Endothelial cell of umbilical vein (primary cell): ENCODE measurements around the gene NBEAL1. TPM values are rescaled to one million over a fixed set of nuclear protein-coding genes. Genes with fewer than 3 reads are reported as not detected.

Source experiments
- BruUV-seq: library from RNA; stranded (reverse); fragments of 400-500 nt; replicated peaks from 2 replicates; lab custom pipeline; 2021; lab: Mats Ljungman, UMichigan
- CTCF ChIA-PET: fragments of 300-600, 350-600 bp; sonication (Branson Sonifier 250); formaldehyde crosslinking; loops from one replicate; lab custom pipeline; 2021; ENCODE audit warnings: antibody characterized with exemption, inconsistent platforms; lab: Charles Lee
- POLR2A ChIA-PET: fragments of 300-600, 350-600 bp; sonication (Branson Sonifier 250); formaldehyde crosslinking; loops from one replicate; lab custom pipeline; 2021; ENCODE audit warnings: antibody characterized with exemption, inconsistent platforms; lab: Charles Lee
- DNase-seq: peaks from one replicate; pipeline ENCODE4 v3.0.0-alpha.2; 2011; ENCODE audit warnings: low read depth, low spot score
- FAIRE-seq: peaks from 2 replicates; lab custom pipeline; 2011; peaks lifted over from hg19 to GRCh38; lab: Jason Lieb, UNC
- H2AFZ ChIP-seq: 2 replicates; pipeline ENCODE4 v1.6.0; 2012; ENCODE audit warnings: low read depth, low read length, control low read depth, inconsistent platforms
- H3K27ac ChIP-seq: 2 replicates; pipeline ENCODE4 v1.5.1; 2011; ENCODE audit warnings: low read depth, mild to moderate bottlenecking, control low read depth, low read length, moderate library complexity; ENCODE audit not compliant: insufficient read depth
- H3K27me3 ChIP-seq, 2 experiments: 2 replicates each; pipeline versions ENCODE4 v1.6.0 to v1.6.1; 2011; ENCODE audit warnings: low read length in 2 of 2, mixed read lengths in 1 of 2; ENCODE audit not compliant: control insufficient read depth in 2 of 2, insufficient read depth in 2 of 2
- H3K36me3 ChIP-seq, 2 experiments: 2 replicates in 1 of 2; 3 replicates in 1 of 2; pipeline ENCODE4 v1.5.1; 2011; ENCODE audit warnings: low read length in 2 of 2, mild to moderate bottlenecking in 1 of 2, moderate library complexity in 1 of 2; ENCODE audit not compliant: control insufficient read depth in 2 of 2, insufficient read depth in 2 of 2; ENCODE audit errors: extremely low read depth in 1 of 2
- H3K4me1 ChIP-seq: 3 replicates; pipeline ENCODE4 v1.5.1; 2011; ENCODE audit warnings: mild to moderate bottlenecking, low read length; ENCODE audit not compliant: control insufficient read depth, insufficient read depth; ENCODE audit errors: extremely low read depth
- H3K4me2 ChIP-seq: 2 replicates; pipeline ENCODE4 v1.6.1; 2011; ENCODE audit warnings: low read length, control low read depth, mixed read lengths; ENCODE audit not compliant: insufficient read depth
- H3K4me3 ChIP-seq, 3 experiments: fragments of 200-600 bp in 1 of 3; sonication (generic), shearing (Covaris generic) in 1 of 3; replicated peaks in 1 of 3; 2 replicates each; pipeline ENCODE4 v1.5.1; 2011 to 2016; ENCODE audit warnings: control low read depth in 3 of 3, low read length in 3 of 3, mild to moderate bottlenecking in 2 of 3, inconsistent platforms in 1 of 3, low read depth in 1 of 3, moderate library complexity in 1 of 3; ENCODE audit not compliant: insufficient read depth in 1 of 3
- H3K79me2 ChIP-seq: 2 replicates; pipeline ENCODE4 v1.6.0; 2012; ENCODE audit warnings: low read length, inconsistent platforms; ENCODE audit not compliant: control insufficient read depth, insufficient read depth
- H3K9ac ChIP-seq: replicated peaks from 2 replicates; pipeline ENCODE3; 2011; ENCODE audit warnings: low read length, control low read depth; ENCODE audit not compliant: insufficient read depth; ENCODE audit errors: extremely low read depth
- H3K9me1 ChIP-seq: replicated peaks from 3 replicates; pipeline ENCODE4 v1.6.0; 2011; ENCODE audit warnings: mild to moderate bottlenecking, low read length; ENCODE audit not compliant: control insufficient read depth, insufficient read depth; ENCODE audit errors: extremely low read depth
- H3K9me3 ChIP-seq: replicated peaks from 2 replicates; pipeline ENCODE4 v1.5.1; 2012; ENCODE audit warnings: low read length, inconsistent platforms; ENCODE audit not compliant: control insufficient read depth, insufficient read depth
- H4K20me1 ChIP-seq: replicated peaks from 2 replicates; pipeline ENCODE3; 2011; ENCODE audit warnings: mild to moderate bottlenecking, low read length; ENCODE audit not compliant: control insufficient read depth, insufficient read depth; ENCODE audit errors: extremely low read depth
- EZH2 ChIP-seq: IDR thresholded peaks from 2 replicates; pipeline ENCODE4 v1.6.1; 2012; ENCODE audit warnings: borderline replicate concordance, low read depth, mild to moderate bottlenecking, moderate library complexity, low read length, inconsistent platforms; ENCODE audit not compliant: severe bottlenecking
- FOS ChIP-seq: IDR thresholded peaks from 2 replicates; pipeline ENCODE4 v1.6.1; 2011; ENCODE audit warnings: mild to moderate bottlenecking, low read length, moderate library complexity, borderline replicate concordance; ENCODE audit not compliant: insufficient read depth
- GATA2 ChIP-seq: IDR thresholded peaks from 2 replicates; pipeline ENCODE4 v1.7.0; 2011; ENCODE audit warnings: low read depth, mild to moderate bottlenecking, moderate library complexity, mixed read lengths, low read length; ENCODE audit not compliant: insufficient read length, insufficient read depth
- JUN ChIP-seq: IDR thresholded peaks from 2 replicates; pipeline ENCODE4 v1.6.1; 2011; ENCODE audit warnings: borderline replicate concordance, low read depth; ENCODE audit not compliant: insufficient read length, insufficient read depth
- MYC ChIP-seq: IDR thresholded peaks from one replicate; pipeline ENCODE4 v1.6.1; 2011; ENCODE audit warnings: mild to moderate bottlenecking, low read depth, low read length
- POLR2A ChIP-seq: IDR thresholded peaks from 2 replicates; pipeline ENCODE4 v1.6.1; 2012; ENCODE audit warnings: low read depth, mild to moderate bottlenecking, control low read depth, low read length
- POLR2AphosphoS5 ChIP-seq: IDR thresholded peaks from 2 replicates; pipeline ENCODE4 v1.6.1; 2012; ENCODE audit warnings: low read depth, mild to moderate bottlenecking, control low read depth, low read length, moderate library complexity; ENCODE audit not compliant: insufficient read depth
- dilution Hi-C: fragments of 300-500 bp; cut with MboI; formaldehyde crosslinking; loops from one replicate; pipeline ENCODE4 v1.15.0; 2019; ENCODE audit warnings: low sequenced_read_pairs; ENCODE audit not compliant: extremely low pct_ligation_motif_present
- intact Hi-C: fragments of 100-400 bp; cut with micrococcal nuclease; formaldehyde crosslinking; loops from one replicate; pipeline ENCODE4 v1.10.0; 2022
- polyA plus RNA-seq, 4 experiments: library from polyadenylated mRNA; depleted of rRNA in 3 of 4; stranded (reverse) in 3 of 4; unstranded in 1 of 4; fragments of >200 nt; gene quantifications; 2 replicates each; pipeline versions ENCODE4 v1.2.1 to v1.2.3, GENCODE V29; 2011 to 2012; ENCODE audit warnings: missing spikeins in 1 of 4
- total RNA-seq: library from RNA; stranded (reverse); gene quantifications from 2 replicates; pipeline ENCODE4 v1.2.3, GENCODE V29; 2021
- TF ChIP-seq, protein P1 (sequence below), 2 donors: IDR thresholded peaks; 1 replicate in 1 of 2; 2 replicates in 1 of 2; pipeline ENCODE4 v1.5.1; 2011; ENCODE audit warnings: low read length in 2 of 2, mild to moderate bottlenecking in 2 of 2, moderate library complexity in 2 of 2, control low read depth in 1 of 2, inconsistent platforms in 1 of 2, low read depth in 1 of 2; ENCODE audit not compliant: insufficient read depth in 1 of 2; ENCODE audit errors: extremely low read depth in 1 of 2
- TF ChIP-seq, protein P2 (sequence below): IDR thresholded peaks from 2 replicates; pipeline ENCODE4 v1.6.1; 2011; ENCODE audit not compliant: insufficient read depth, insufficient read length

The NBEAL1 gene
- total and polyA plus RNA-seq, 2 donors (not counting 3 experiments of a cell fraction or from before 2014, with no cell fraction given), result 2.1 to 23.3 TPM

DNA sequence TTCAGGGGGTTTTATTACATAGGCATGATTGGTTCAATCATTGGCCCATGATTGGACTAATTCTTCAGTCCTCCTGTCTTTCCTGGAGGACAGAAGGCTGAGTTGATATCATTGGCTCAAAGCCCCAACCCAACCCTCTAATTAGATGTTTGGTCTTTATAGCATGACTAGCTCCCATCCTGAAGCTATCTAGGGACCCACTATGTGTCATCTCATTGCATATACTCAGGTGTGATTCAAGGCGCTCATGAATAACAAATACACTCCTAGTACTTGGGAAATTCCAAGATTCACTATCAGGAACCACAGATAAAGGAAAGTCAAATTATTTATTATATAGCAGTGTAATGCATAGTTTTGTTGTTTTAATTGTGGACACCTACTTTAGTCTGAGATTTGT is 24.9 kb upstream of the NBEAL1 start:
- no peaks in the 10 kb centered on the region for H3K4me1 ChIP-seq
- H3K79me2 ChIP-seq, result no peaks in the 10 kb centered on the region
- ChIA-PET CTCF (interaction anchor here (1.1 kb wide), 1 partner anchor 11 kb away, joined by 3 read pairs; no protein-coding TSS in a partner anchor), POLR2A (no interaction called here)
- no peak overlapping the region for H3K9ac ChIP-seq
- H4K20me1 ChIP-seq, result no peaks in the 10 kb centered on the region
- H2AFZ ChIP-seq, result no peak overlapping the region
- dilution Hi-C loops, result no loop called here
- H3K9me3 ChIP-seq, result no peaks in the 10 kb centered on the region
- no peak overlapping the region for H3K27ac ChIP-seq
- FAIRE-seq (no peak), DNase-seq (no peak)
- H3K27me3 ChIP-seq, result no peaks in the 10 kb centered on the region
- H3K4me3 ChIP-seq, result no peak overlapping the region
- TF ChIP-seq EZH2, result no peak
- TF ChIP-seq, protein P1, sequence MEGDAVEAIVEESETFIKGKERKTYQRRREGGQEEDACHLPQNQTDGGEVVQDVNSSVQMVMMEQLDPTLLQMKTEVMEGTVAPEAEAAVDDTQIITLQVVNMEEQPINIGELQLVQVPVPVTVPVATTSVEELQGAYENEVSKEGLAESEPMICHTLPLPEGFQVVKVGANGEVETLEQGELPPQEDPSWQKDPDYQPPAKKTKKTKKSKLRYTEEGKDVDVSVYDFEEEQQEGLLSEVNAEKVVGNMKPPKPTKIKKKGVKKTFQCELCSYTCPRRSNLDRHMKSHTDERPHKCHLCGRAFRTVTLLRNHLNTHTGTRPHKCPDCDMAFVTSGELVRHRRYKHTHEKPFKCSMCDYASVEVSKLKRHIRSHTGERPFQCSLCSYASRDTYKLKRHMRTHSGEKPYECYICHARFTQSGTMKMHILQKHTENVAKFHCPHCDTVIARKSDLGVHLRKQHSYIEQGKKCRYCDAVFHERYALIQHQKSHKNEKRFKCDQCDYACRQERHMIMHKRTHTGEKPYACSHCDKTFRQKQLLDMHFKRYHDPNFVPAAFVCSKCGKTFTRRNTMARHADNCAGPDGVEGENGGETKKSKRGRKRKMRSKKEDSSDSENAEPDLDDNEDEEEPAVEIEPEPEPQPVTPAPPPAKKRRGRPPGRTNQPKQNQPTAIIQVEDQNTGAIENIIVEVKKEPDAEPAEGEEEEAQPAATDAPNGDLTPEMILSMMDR (IDR thresholded peaks at IDR 0.05; ENCODE audit: extremely low read depth in 1 of 2, insufficient read depth in 1 of 2, low read depth in 1 of 2, low read length in 2 of 2), result no peak
- TF ChIP-seq JUN, result no peak
- TF ChIP-seq POLR2A, result no peak
- no peak for TF ChIP-seq FOS
- TF ChIP-seq, protein P2, sequence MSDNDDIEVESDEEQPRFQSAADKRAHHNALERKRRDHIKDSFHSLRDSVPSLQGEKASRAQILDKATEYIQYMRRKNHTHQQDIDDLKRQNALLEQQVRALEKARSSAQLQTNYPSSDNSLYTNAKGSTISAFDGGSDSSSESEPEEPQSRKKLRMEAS, result no peak
- no peak for TF ChIP-seq MYC
- TF ChIP-seq POLR2AphosphoS5, result no peak
- no peak for TF ChIP-seq GATA2
- H3K36me3 ChIP-seq, result no peaks in the 10 kb centered on the region
- no peak overlapping the region for H3K4me2 ChIP-seq
- H3K9me1 ChIP-seq, result no peaks in the 10 kb centered on the region
- no TSS peak for BruUV-seq
- intact Hi-C loops, result no loop called here
